GM20000 (cell line): ENCODE data around the gene TPCN2.

Experiments used
- DNase-seq: peaks from one replicate; pipeline ENCODE4 v3.0.0; 2012; ENCODE audit warnings: low spot score
- TF ChIP-seq, protein P1 (sequence below): IDR thresholded peaks from 2 replicates; pipeline ENCODE4 v1.5.1; 2012; ENCODE audit warnings: mild to moderate bottlenecking, control low read depth; ENCODE audit errors: extremely low read depth, missing control alignments

Gene TPCN2

DNA sequence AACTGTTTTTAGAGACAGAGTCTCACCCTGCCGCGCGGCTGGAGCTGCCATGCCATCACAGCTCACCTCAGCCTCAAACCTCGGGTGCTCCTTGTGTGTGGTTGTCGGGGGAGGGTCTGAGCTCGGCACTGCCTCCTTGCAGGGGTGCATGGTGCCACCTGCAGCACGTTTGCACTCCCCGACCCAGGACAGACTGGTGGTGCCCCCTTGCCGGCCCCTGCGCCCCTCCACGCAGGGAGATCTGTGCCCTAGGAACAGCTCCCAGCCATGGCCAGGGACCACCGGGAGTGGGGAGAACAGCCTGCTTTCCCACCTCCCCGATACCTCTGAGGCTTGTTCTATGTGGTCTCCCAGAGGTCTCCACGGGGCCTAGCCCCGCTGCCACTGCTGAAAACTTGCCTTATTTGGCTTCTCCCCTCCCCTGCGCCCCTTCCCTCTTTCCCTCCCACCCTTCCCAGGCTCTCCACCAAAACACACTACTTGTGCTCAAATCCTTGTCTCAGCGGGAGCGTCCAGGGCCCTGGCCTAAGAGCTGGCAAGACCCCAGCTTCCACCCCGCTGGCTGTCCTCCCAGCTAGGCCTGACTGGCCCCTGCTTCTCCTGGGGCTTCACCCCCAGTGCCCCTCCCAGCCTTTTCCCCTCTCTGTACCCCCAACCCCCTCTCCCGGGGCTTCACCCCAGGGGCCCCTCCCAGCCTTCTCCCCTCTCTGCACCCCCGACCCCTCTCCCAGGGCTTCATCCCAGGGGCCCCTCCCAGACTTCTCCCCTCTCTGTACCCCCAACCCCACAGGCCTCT lies 13.4 kb upstream of the TPCN2 start:
- DNase-seq, result no peak

DNA sequence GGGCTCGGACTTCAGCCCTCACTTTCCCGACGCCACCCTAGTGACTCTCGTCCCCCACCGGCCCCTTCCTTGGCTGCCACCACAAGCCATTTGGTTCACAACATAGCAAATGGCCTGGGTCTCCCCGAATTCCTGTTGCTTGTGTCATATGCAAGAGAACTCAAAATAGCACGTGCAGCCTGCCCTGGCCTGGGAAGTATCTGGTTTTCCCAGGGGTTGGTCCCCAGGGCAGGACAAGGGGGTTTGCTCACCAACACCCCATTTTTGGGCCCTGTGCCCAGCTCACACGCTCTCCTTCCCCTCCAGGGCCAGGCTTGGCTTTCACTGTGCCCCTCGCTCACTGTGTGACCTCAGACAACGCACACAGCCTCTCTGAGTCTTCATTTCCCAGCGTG lies 12.8 kb upstream of the TPCN2 start:
- TF ChIP-seq, protein P1, sequence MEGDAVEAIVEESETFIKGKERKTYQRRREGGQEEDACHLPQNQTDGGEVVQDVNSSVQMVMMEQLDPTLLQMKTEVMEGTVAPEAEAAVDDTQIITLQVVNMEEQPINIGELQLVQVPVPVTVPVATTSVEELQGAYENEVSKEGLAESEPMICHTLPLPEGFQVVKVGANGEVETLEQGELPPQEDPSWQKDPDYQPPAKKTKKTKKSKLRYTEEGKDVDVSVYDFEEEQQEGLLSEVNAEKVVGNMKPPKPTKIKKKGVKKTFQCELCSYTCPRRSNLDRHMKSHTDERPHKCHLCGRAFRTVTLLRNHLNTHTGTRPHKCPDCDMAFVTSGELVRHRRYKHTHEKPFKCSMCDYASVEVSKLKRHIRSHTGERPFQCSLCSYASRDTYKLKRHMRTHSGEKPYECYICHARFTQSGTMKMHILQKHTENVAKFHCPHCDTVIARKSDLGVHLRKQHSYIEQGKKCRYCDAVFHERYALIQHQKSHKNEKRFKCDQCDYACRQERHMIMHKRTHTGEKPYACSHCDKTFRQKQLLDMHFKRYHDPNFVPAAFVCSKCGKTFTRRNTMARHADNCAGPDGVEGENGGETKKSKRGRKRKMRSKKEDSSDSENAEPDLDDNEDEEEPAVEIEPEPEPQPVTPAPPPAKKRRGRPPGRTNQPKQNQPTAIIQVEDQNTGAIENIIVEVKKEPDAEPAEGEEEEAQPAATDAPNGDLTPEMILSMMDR, result no peak
- DNase-seq, result no peak

More for the DNA sequence above, 13.4 kb upstream of the TPCN2 start:
- TF ChIP-seq, protein P1, result no peak

DNA sequence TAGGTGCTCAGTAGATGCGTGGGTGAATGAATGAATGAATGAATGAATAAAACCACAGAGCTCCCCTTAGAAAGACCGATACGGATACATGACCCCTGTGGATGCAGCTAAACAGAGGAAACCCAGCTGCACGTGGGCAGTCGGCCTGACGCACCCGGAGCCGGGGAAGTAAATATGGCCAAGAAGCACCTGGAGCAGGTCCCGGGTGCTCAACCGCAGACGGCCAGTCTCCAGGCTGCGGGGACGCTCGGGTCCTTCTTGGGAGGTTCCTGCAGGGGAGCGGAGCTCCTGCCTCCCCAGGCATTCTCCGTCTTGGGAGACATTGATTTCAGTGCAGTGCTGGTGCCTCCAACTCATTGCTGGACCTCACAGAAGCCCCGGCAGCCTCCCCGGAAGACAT lies 11.7 kb upstream of the TPCN2 start:
- TF ChIP-seq, protein P1, result no peak
- DNase-seq, result no peak

DNA sequence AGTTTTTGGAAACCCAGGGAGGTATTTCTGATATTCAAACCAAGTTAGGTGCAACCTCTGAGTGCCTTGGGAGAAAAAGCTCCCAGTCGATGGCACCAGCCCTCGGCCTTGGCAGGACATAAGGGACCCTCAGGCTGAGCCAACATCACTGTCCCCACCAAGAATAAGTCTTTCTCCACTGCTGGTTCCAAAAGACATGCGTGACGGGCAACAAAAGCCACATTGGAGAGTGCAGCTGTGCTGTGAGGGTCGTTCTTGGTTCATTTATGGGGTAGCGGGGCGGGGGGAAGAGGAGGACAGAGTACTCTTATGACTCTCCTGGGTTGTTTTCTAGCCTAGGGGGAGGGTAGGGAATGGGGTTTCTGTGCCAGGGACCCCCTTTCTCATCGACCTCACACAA lies 11.2 kb upstream of the TPCN2 start:
- TF ChIP-seq, protein P1, result no peak
- DNase-seq, result no peak

DNA sequence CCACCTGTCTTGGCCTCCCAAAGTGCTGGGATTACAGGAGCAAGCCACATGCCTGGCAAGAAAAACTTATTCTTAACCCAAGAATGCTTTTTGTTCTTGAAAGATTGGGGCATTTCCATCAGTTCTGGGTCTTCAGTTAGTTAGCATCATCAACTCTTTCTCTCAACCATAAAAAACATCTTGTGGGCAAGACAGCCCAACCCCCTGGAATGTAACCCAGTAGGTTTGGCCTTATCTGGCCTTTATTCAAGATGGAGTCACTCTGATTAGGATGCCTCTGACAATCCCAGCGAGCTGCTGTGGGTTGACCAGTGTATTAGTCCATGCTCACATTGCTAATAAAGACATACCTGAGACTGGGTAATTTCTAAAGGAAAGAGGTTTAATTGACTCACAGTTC lies 9.2 kb upstream of the TPCN2 start:
- DNase-seq, result no peak
- TF ChIP-seq, protein P1, result no peak

DNA sequence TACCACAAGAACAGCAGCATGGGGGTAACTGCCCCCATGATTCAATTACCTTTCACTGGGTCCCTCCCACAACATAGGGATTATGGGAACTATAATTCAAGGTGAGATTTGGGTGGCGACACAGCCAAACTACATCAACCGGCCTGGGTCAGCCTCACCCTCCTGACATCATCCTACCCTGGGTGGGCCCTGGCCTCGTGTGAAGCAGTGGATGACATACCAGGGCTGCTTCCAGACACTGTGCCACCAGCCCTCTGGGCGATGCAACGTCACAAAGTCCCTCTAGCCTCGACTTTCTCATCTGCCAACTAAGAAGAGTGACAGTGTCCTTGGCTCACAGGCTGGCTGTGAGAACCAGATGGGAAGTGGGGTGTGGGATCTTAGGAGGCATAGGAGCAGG lies 8.7 kb upstream of the TPCN2 start:
- no peak for DNase-seq
- TF ChIP-seq, protein P1, result no peak

DNA sequence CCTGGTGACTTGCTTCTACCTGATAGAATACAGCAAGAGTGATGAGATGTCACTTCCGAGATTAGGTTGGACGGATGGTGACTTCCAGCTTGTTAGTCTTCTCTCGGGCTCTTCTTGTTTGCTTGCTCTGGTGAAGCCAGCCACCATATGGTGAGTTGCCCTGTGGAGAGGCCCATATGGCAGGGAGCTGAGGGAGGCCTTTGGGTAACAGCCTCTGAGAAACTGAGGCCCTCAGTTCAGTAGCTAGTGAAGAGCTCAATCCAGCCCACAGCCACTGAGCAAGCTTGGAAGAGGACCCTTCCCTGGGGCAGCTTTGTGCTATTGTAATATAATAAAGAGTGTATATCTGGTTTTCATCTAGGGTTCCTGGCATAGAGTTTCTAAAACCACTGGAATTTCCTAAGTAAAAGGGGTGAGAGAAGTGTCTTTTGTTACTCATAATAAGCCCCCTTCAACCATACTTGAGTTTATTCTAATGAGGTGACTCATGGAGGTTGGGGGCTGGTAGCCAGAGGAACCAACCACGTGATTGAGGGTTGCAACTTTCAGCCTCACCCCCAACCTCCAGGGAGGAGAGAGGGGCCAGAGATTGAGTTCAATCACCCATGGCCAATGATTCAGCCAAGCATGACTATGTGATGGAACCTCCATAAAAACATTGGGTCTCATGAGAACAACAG lies 8.0 kb upstream of the TPCN2 start:
- no peak for DNase-seq
- TF ChIP-seq, protein P1, result no peak
